Neural progenitor cell (in vitro differentiated cells): Measurements from ENCODE around the gene PRKAB2.

Experiments used
- EZH2 ChIP-seq: fragments of 200-600 bp; sonication (generic); IDR thresholded peaks from 2 replicates; pipeline ENCODE4 v1.6.1; 2017; ENCODE audit warnings: antibody characterized with exemption, mild to moderate bottlenecking, moderate library complexity
- EZH2phosphoT487 ChIP-seq: fragments of 200-600 bp; sonication (generic); IDR thresholded peaks from 2 replicates; pipeline ENCODE4 v1.6.1; 2017; ENCODE audit warnings: antibody characterized with exemption
- TF ChIP-seq, protein P1 (sequence below): fragments of 200-600 bp; sonication (generic); IDR thresholded peaks from 2 replicates; pipeline ENCODE4 v1.5.1; 2017; ENCODE audit warnings: antibody characterized with exemption, mild to moderate bottlenecking

DNA sequence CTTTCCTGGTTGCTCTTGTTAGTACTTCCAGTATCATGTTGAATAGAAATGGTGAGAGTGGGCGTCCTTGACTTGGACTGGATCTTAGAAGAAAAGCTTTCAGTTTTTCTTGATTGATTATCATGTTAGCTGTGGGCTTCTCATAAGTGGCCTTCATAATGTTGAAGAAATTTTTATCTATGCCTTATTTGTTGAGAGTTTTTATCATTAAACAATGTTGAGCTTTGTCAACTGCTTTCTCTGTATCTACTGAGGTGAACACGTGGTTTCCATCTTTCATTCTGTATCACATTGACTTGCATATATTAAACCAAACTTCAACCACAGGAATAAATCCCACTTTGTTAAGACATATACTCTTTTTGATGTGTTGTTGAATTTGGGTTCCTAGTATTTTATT, 29.4 kb downstream of the PRKAB2 start:
- TF ChIP-seq EZH2 (no peak), EZH2phosphoT487 (no peak)
- TF ChIP-seq, protein P1, sequence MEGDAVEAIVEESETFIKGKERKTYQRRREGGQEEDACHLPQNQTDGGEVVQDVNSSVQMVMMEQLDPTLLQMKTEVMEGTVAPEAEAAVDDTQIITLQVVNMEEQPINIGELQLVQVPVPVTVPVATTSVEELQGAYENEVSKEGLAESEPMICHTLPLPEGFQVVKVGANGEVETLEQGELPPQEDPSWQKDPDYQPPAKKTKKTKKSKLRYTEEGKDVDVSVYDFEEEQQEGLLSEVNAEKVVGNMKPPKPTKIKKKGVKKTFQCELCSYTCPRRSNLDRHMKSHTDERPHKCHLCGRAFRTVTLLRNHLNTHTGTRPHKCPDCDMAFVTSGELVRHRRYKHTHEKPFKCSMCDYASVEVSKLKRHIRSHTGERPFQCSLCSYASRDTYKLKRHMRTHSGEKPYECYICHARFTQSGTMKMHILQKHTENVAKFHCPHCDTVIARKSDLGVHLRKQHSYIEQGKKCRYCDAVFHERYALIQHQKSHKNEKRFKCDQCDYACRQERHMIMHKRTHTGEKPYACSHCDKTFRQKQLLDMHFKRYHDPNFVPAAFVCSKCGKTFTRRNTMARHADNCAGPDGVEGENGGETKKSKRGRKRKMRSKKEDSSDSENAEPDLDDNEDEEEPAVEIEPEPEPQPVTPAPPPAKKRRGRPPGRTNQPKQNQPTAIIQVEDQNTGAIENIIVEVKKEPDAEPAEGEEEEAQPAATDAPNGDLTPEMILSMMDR = no peak
